HG02870 (cell line): ENCODE results near the gene METTL1.
"Not testable (repeated sequence)": the region's sequence is repeated elsewhere in the genome, so short reads cannot be mapped to it uniquely, and the experiment has no call there.

Experiments
- ATAC-seq: cut with Tn5 transposase; IDR thresholded peaks from one replicate; pipeline ENCODE4 v1.9.1; 2021; ENCODE audit warnings: mild to moderate bottlenecking, moderate library complexity; ENCODE audit not compliant: unreplicated experiment

Gene METTL1

GRCh38 chr12:57724936-57725740 lies 46.8 kb downstream of the METTL1 start:
- no peak for ATAC-seq

DNA sequence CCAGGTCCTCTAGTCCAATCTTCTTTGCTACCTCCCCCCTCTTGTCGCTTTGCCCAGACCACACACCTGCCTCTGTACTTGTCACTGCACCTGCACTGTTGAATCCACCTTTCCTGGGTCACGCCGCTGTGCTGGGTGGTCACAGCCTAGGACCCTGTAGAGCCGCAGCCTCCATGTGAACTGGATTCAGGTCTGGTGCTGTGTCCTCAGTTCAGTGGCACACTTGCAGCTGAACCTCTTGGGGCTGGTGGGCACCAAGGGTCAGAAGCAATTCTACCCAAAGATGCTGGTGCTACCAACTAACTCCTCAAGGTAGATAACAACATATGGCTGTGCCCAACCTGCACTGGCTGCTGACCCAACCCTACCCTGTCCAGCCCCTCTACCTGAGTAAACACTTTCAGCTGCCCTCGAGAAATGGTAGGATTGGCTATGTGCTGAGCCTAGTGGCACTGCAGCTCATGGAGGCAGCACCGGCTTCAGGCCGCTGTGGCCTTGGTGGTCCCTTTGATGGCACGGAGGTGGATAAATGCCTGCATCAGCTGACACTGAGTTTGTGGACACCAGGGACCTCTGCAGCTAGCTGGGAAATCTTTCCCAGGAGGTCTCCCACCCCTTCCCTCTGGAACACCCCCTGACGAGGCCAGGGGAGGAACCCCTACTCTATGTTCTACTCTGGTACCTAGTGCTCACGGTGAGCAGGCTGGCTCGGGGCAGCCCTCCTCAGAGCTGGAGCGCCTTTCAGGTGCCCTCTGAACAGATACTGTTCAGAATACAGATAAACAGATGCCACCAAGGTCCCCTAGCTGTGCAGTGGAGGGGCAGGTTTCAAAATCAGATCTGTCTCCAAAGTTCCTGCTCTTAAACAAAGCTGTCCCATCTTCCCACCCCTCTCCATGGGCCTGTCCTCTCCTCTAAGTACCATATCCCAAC lies 47.6 kb downstream of the METTL1 start:
- no peak for ATAC-seq

- ATAC-seq: no peak
These were observed 48.3 kb downstream of the METTL1 start for GRCh38 chr12:57723630-57723962.

DNA sequence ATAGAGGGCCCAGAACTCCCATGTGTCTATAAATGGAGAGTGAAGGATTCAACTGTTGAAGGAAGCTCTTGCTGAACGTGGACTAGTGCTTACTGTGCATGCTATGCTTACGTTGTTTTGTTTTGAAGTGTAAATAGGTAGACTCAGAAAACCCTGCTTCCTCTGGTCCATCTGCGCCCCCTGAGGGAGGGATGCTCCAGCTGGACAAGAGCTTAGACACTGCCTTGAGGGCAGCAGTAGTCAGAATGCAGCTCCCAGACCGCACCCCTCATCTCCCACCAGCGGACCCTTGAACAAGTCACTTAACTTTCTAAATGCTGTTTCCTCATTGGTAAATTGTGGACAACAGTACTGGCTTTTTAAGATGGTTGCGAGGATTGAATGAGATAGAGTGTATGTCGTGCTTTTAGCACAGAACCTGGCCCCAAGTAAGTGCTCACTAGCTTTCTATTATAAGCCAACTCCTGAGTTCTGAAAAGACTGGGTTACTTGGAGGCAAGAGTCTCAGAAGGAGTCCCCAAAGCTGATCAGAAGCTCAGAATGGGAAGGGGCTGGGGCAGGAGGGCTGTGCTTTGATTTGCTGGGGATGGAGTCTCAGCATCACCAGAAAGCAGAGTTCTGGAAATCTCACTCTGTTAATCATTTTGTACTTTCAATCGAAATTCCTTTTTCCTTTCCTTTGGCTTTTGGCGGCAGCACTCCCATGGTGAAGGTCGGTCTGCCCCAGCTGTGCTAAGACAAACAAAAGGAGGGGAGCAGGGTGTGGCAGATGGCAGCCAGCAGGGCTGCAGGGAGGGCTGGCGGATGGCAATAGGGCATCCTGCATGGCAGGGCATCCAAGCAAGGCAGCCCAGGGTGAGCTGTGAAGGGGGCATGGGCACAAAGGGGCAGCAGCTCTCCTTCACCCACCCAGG lies 48.9 kb downstream of the METTL1 start:
- ATAC-seq: no peak

- not testable (repeated sequence) for ATAC-seq
These were observed 49.9 kb downstream of the METTL1 start for GRCh38 chr12:57721846-57722608.

- no peak for ATAC-seq
These were observed 51.0 kb downstream of the METTL1 start for GRCh38 chr12:57720606-57721595.

- ATAC-seq: no peak
These were observed 51.9 kb downstream of the METTL1 start for GRCh38 chr12:57719777-57720605.

DNA sequence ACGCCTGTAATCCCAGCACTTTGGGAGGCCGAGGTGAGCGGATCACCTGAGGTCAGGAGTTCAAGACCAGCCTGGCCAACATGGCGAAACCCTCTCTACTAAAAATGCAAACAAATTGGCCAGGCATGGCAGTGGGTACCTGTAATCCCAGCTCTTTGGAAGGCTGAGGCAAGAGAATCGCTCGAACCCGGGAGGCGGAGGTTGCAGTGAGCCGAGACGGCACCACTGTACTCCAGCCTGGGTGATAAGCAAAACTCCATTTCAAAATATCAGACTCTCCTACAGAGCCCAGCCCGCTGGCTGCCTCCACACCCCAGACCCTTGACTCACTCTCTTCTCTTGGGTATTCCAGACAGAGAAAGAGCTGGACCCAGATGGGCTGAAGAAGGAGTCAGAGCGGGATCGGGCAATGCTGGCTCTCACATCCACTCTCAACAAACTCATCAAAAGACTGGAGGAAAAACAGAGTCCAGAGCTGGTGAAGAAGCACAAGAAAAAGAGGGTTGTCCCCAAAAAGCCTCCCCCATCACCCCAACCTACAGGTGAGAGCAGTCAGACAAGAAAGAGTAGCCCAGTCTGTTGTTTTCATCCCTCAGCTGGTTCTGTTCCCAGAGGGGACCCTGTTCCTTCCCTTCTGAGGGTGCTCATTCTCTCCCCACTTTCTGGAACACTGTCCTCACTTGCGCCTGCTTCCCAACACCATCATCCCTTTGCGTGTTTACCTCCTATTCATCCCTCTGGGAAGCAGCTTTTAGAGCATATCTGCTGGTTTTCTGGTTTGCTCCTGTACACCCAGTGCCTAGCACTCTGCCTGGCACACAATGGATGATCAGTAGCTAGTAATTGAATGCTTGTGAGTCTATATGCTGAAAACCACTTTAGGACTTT lies 53.0 kb downstream of the METTL1 start:
- ATAC-seq: no peak
